NT2/D1 (cell line): ENCODE measurements around the gene KDM2A.

Source experiments
- SUZ12 ChIP-seq: IDR thresholded peaks from 2 replicates; pipeline ENCODE4 v1.6.1; 2011; ENCODE audit not compliant: insufficient read length, insufficient read depth; ENCODE audit errors: extremely low read depth
- YY1 ChIP-seq: IDR thresholded peaks from 2 replicates; pipeline ENCODE4 v1.6.1; 2011; ENCODE audit not compliant: insufficient read length, insufficient read depth

DNA sequence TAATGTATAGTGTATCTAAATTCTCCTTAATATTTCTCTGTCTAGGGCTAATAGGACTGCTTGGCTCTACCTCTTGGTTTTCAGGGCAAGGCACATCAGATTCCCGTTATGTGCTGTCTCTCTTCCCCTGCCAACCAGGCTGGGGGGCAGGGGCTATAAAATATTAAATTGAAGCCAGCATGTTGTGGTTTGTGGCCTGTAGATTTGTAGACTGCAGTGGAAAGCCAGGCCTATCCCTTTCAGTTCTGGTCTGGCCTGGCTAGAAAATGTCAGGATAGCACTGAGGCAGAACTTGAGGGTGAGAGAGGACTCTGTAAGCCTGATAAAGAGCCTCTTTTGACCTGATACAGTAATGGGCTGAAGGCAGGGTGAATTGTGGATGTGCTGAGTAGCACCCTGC is 132.8 kb downstream of the KDM2A start:
- TF ChIP-seq YY1 = no peak
- no peak for TF ChIP-seq SUZ12
